Stimulated activated CD8-positive, alpha-beta memory T cell treated with anti-CD3 and anti-CD28 coated beads, Interleukin-4, amount 100 ng/mL, for 48 hours (primary cell): ENCODE results near the gene FOSL1.

Experiments
- DNase-seq: peaks from one replicate; pipeline ENCODE4 v3.0.0-alpha.2; 2020

The FOSL1 gene

GRCh38 chr11:65862941-65863888, 37.0 kb downstream of the FOSL1 start:
- DNase-seq: peak; percentile 18

DNA sequence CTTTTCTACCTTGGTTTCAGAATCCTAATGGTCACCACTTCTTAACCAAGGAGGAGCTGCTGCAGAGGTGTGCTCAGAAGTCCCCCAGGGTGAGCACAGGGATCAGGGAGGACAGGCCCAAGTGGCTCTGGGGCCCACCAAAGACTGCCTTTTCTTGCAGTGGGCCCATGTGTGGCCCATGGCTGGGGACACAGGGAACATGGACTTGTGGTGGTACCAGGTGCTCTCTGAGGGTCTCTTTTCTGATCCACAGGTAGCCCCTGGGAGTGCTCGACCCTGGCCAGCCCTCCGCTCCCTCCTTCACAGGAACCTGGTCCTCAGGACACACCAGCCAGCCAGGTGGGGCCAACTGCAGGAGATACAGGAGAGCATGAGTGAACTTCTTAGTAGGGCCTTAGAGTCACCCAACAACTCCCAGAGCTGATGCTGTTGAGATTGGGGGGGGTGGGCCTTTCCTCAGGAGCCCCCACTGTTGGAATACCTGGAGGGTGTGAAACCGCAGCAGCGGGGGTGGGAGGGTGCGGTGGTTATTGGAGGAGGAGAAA, 37.9 kb downstream of the FOSL1 start:
- peak; percentile 19 for DNase-seq

DNA sequence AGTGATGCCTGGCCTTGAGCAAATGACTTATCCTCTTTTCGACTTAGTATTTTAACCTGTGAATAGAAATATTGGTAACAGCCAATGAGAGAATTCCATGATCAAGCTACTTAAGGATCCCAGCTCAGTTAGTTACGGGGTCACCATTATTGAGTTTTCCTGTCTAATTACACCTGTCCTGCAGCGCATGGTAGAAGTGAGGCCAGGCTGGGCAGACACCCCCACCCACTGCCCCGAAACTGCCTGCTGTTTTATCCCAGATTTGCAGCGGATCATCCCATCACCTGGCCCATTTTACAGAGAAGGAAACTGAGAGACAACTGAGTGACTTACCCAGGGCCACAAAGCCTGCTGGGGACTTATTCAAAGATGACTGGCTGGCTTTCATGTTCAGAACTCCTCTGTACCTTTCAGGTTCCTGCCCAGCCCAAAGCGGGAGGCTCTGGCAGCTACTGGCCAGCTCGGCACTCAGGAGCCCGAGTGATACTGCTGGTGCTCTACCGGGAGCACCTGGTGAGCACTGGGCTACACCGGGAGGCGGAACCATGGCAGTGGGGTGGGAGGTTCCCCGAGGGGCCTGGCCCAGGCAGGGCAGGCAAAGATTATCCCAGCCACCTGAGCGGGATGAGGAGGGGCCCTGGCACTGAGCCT, 38.5 kb downstream of the FOSL1 start:
- peak; percentile 22 for DNase-seq

GRCh38 chr11:65861165-65861505, 39.1 kb downstream of the FOSL1 start:
- DNase-seq: no peak

DNA sequence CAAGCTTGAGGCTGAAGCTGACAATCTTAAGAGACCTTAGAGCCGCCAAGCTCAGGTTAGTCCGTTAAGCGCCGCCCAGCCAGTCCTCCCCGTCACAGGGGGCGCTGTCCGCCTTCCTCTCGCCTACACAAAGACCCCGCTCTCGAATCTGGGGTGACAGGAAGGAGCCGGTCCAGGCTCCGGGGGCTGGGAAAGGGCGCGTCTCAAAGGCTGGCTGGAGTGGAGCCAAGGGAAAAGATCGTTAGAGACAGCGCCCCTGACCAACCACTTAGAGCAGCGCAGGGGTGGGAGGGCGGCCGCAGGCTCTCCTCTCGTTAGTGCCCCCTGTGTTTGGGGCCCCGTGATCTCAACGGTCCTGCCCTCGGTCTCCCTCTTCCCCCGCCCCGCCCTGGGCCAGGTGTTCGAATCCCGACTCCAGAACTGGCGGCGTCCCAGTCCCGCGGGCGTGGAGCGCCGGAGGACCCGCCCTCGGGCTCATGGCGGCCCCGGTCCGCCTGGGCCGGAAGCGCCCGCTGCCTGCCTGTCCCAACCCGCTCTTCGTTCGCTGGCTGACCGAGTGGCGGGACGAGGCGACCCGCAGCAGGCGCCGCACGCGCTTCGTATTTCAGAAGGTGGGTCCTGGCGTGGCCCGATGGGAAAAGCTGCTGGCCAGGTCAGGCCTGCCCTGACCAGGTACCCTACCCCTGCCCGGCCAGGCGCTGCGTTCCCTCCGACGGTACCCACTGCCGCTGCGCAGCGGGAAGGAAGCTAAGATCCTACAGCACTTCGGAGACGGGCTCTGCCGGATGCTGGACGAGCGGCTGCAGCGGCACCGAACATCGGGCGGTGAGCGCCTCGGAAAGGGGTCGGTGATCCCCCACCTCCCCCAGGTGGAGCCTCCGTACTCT, 39.7 kb downstream of the FOSL1 start, which contains the start of gene MUS81:
Gene MUS81 (plus strand): TSS at position 156 of the 887 bp plus-strand sequence. CDS start 321 bp downstream, at position 477.
- DNase-seq: peak; percentile 98

DNA sequence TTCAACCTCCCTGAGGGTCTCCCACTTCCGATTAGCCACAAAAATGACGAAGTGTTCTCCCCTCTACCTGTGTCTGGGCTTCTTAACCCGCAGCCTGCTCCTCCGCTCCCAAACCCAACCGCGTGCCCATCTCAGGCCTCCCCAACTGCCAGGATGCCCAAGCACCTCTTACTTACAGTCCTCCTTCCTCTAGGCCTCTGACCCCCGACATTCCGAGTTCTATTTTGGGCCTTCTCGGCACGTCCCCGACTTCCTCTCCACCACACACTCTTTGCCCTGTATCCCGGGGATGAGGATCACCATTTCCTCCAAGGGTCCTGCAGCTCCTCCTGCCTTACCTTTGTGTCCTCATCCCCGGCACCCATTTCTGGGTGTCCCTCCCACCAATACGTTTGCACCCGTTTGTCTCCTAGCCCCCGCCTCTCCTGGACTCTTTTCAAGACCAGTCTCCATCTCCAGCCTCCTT, 40.3 kb downstream of the FOSL1 start:
- peak; percentile 69 for DNase-seq

DNA sequence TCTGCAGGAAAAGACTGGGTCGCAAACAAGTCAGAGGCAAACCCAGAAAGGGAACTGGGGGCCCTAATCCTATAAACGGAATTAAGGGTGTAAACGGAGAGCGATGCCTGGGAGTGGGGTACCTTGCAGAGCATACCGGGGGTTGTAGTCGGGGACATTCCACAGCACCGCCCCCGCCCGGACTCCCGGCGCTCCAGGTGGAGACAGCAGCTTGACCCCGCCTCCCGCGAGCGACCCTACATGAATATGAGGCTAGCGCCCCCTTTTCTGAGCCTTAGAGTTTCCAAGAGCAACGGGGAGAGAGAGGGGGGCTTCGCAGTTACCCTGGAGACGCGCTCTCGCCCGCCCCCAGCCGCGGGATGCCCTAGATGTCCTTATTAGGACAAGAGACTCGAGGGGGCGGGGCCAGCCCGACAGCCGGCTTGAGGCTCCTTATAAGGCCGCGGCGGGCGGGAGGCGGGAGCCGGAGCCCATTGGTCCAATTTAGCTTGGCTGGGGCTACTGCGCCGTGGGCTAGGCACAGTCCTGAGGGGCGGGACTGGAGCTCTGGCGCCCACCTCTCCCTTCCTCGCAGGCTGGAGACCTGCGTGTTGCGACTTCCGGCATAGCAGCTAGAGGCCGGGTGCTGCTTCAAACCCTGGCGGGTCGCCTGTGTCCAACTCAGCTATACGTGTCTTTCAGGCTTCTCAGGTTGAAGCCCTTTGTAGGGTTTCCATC, 40.9 kb downstream of the FOSL1 start:
- DNase-seq: peak; percentile 99

DNA sequence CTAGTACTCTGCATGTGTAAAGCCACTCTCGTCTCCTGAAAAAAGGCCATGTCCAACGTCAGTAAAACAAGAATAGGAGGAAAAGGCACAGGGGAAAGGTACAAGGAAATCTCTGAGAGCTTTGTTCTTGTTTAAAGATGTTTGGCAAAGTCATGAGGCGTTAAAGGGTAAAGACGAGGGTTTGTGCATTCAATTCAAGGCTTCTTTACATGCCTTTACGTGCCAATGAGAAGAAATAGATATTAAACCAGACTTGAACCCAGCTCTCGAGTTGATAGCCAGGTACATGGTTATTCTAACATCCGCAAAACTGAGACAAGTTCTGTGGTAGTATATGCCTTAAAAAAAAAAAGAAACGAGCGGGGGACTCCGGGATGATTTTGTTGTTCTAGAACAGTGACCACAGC, 41.5 kb downstream of the FOSL1 start:
- DNase-seq: no peak

DNA sequence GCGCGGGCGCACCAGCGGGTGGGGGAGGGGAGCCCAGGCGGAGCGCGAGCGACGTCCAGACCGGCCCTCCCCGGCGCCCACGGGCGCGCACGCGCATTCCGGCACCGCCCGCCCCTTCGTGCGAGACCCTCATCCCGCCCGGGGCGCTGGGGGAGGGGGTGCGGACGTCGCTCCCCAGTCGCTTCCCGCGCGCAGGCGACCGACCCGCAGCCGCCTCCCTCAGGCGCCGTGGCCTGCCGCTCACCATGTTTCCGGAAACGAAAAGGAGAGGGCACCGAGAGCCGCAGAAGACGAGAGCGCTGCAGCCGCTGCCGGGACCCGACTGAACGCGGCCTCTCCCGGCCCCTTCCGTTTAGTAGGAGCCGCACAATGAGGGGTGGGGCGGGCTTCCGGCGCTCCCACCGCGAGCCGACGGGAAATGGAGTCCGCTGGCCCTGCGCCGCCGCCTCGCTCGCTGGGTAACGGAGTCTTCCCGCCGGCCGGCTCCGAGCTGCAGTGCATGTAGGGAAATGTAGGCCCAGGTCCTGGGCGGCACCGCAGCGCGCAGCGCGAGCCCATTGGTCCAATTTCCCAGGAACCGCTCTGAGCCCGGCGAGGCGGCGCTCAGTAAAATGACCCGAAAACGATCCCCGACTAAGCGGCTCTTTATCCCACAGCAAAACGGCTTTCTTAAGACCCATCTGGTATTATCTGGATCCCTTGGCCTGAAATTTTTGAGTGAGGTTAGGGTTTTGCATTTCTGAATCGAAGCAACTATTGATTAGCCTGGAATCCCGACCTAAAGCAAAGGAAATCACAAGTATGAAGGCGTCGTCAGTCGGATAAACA, 42.1 kb downstream of the FOSL1 start, which contains the start of gene CFL1:
Gene CFL1 (minus strand): TSS at position 328 of the 828 bp plus-strand sequence. CDS start 81 bp downstream, at position 247.
- peak; percentile 97 for DNase-seq

GRCh38 chr11:65857500-65857852, 42.7 kb downstream of the FOSL1 start:
- peak; percentile 71 for DNase-seq

DNA sequence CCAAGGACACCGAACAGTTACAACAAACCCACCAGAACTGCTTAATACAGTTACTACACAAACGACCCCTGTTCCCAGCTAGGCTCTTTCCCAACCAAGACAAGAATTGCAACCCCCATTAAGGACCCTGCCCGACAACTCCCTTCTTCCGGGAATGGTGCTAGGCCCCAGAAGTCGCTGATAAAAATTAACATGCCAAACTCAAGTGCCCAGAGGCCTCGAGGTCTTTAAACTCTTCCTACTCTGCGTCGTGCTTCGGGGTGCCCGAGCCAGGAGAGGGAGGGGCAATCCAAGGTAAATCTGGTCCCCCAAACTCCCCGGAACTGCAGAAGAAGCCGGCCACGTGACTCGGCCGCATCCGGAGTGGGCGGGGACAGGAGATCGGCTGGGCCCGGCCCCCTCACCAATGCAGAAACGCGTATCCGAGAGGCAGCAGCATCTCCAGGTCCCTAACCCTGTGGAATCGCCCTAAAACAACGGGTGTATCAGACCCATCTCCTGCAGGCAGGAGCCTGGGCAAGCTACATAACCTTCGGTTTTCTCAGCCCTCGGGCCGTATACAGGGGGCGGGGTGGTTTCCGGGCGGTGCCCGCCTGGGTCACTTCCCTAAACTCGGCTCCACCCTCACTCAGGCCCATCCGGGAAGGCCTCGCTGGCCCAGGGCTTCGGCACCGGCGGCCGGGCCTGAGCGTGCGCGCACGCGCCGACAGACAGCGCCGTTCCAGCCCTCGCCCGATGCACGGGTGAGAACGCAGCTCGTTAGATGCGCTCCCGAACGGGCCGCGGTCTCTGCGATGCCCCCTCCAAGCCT, 43.3 kb downstream of the FOSL1 start:
- DNase-seq: peak; percentile 87

GRCh38 chr11:65855927-65856363, 44.2 kb downstream of the FOSL1 start:
- peak; percentile 22 for DNase-seq

- peak; percentile 23 for DNase-seq
These were observed 45.0 kb downstream of the FOSL1 start for GRCh38 chr11:65854852-65855837.

DNA sequence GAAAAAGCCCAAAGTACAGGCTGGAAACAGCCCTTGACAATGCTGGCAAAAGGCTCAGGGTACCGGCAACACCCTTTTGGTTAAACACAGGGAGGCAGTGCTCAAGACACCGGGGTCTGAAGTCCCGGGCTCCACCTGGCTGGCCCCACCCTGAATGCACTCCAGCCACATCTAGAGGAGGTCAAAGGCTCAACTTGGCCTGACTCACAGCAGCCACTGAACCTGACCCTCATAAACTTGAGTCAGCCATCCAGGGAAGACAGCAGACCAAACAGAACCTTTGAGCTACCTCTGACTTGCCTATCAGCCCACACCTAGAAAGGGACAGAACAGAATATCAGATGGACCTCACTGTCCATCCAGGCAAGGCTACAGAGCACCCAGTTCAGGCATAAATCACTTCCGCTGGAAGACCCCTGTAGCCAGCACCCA, 46.0 kb downstream of the FOSL1 start:
- DNase-seq: peak; percentile 23

GRCh38 chr11:65853246-65853979, 46.8 kb downstream of the FOSL1 start:
- peak; percentile 25 for DNase-seq

GRCh38 chr11:65852508-65853245, 47.5 kb downstream of the FOSL1 start:
- peak; percentile 37 for DNase-seq
